ENCODE results near the gene RALGAPA2. TPM values are rescaled to one million over a fixed set of nuclear protein-coding genes. Genes with fewer than 3 reads are reported as not detected.

The RALGAPA2 gene
- total RNA-seq, 1 experiment from 2014 or later, result 26.3 TPM

DNA sequence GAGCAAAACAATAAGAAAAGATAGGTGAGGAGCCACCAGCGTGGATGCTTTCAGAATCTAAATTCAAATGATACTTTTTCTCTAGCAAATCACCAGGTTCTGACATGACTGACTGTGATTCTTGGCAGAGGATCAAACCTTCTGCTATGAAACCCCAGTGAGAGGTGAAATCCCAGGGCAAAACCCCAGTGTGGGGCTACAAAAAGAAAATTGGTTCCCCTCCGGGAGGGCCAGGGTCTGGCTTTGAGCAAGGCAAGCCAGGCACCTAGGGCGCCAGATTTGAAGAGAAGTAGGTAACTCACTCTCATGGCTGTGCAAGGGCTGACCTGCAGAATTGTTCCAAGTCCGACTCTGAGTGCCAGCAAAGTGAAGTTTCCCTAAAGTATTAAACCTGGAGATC is 20.2 kb upstream of the RALGAPA2 start:
- BruUV-seq (replicated peaks), result no TSS peak
- TF ChIP-seq CTCF (IDR thresholded peaks at IDR 0.05; ENCODE audit: unreplicated experiment), result no peak
- no peaks in the 10 kb centered on the region for H3K4me1 Mint-ChIP-seq (ENCODE audit: low read depth, unreplicated experiment)
- no peak for DNase-seq
- intact Hi-C loops (cut with micrococcal nuclease; ENCODE audit: unreplicated experiment), result no loop called here
- no peaks in the 10 kb centered on the region for H3K9me3 Mint-ChIP-seq (ENCODE audit: low read depth, unreplicated experiment)
- CTCF ChIA-PET, result no interaction called here
- H3K4me3 Mint-ChIP-seq (ENCODE audit: low read depth, unreplicated experiment), result no peak overlapping the region
- no peak overlapping the region for H3K27ac Mint-ChIP-seq (ENCODE audit: unreplicated experiment)
- H3K27me3 Mint-ChIP-seq (ENCODE audit: unreplicated experiment), result peaks cover 7% of the 10 kb centered on the region
- H3K36me3 Mint-ChIP-seq (ENCODE audit: insufficient read depth, unreplicated experiment), result no peaks in the 10 kb centered on the region

- no peak for DNase-seq
- peaks cover 13% of the 10 kb centered on the region for H3K27me3 Mint-ChIP-seq (ENCODE audit: unreplicated experiment)
- no peaks in the 10 kb centered on the region for H3K36me3 Mint-ChIP-seq (ENCODE audit: insufficient read depth, unreplicated experiment)
- H3K4me3 Mint-ChIP-seq (ENCODE audit: low read depth, unreplicated experiment), result no peak overlapping the region
- BruUV-seq (replicated peaks), result no TSS peak
- H3K9me3 Mint-ChIP-seq (ENCODE audit: low read depth, unreplicated experiment), result no peaks in the 10 kb centered on the region
- no peak overlapping the region for H3K27ac Mint-ChIP-seq (ENCODE audit: unreplicated experiment)
- no peak for TF ChIP-seq CTCF (IDR thresholded peaks at IDR 0.05; ENCODE audit: unreplicated experiment)
- intact Hi-C loops (cut with micrococcal nuclease; ENCODE audit: unreplicated experiment), result no loop called here
- CTCF ChIA-PET, result no interaction called here
- no peaks in the 10 kb centered on the region for H3K4me1 Mint-ChIP-seq (ENCODE audit: low read depth, unreplicated experiment)
Measured at GRCh38 chr20:20731945-20732296, 19.5 kb upstream of the RALGAPA2 start.

GRCh38 chr20:20731000-20731944 is 18.8 kb upstream of the RALGAPA2 start:
- no peak for DNase-seq
- intact Hi-C loops (cut with micrococcal nuclease; ENCODE audit: unreplicated experiment), result no loop called here
- no peaks in the 10 kb centered on the region for H3K9me3 Mint-ChIP-seq (ENCODE audit: low read depth, unreplicated experiment)
- no peak overlapping the region for H3K27ac Mint-ChIP-seq (ENCODE audit: unreplicated experiment)
- H3K4me3 Mint-ChIP-seq (ENCODE audit: low read depth, unreplicated experiment), result no peak overlapping the region
- no TSS peak for BruUV-seq (replicated peaks)
- H3K36me3 Mint-ChIP-seq (ENCODE audit: insufficient read depth, unreplicated experiment), result no peaks in the 10 kb centered on the region
- H3K27me3 Mint-ChIP-seq (ENCODE audit: unreplicated experiment), result peaks cover 13% of the 10 kb centered on the region
- no peak for TF ChIP-seq CTCF (IDR thresholded peaks at IDR 0.05; ENCODE audit: unreplicated experiment)
- CTCF ChIA-PET, result no interaction called here
- no peaks in the 10 kb centered on the region for H3K4me1 Mint-ChIP-seq (ENCODE audit: low read depth, unreplicated experiment)

DNA sequence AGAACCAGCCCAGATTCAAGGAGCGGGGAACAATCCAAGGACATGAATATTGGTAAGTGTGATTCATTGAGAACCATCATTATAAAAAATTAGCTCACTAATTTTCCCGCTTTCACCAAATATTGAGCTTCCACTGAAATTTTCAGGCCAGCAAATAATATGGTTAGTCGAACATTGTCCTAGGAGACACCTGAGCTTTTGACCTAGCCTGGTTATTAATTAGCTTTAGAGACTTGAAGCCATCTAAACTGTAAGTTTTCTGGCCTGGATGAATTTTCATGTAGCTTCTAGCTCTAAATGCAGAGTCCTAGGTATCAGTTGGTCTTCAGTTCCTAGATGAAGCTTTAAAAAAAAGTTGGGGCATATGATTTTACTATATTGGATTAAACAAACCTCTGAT is 17.1 kb upstream of the RALGAPA2 start:
- Mint-ChIP-seq H3K4me3 (ENCODE audit: low read depth, unreplicated experiment) (no peak overlapping the region), H3K27me3 (ENCODE audit: unreplicated experiment) (peaks cover 13% of the 10 kb centered on the region), H3K4me1 (ENCODE audit: low read depth, unreplicated experiment) (no peaks in the 10 kb centered on the region), H3K36me3 (ENCODE audit: insufficient read depth, unreplicated experiment) (no peaks in the 10 kb centered on the region), H3K9me3 (ENCODE audit: low read depth, unreplicated experiment) (no peaks in the 10 kb centered on the region), H3K27ac (ENCODE audit: unreplicated experiment) (no peak overlapping the region)
- BruUV-seq (replicated peaks), result no TSS peak
- intact Hi-C loops (cut with micrococcal nuclease; ENCODE audit: unreplicated experiment), result no loop called here
- no peak for DNase-seq
- TF ChIP-seq CTCF (IDR thresholded peaks at IDR 0.05; ENCODE audit: unreplicated experiment), result no peak
- CTCF ChIA-PET, result no interaction called here

Data from Calu3 (cell line).